H9 (cell line): ENCODE data around the gene GIT1. TPM values are rescaled to one million over a fixed set of nuclear protein-coding genes. Genes with fewer than 3 reads are reported as not detected.

Experiments
- DNase-seq: peaks from one replicate; pipeline ENCODE4 v3.0.0-alpha.2; 2017
- H2AFZ ChIP-seq: one replicate; pipeline ENCODE4 v1.6.1; 2013; ENCODE audit warnings: mild to moderate bottlenecking, low read length, control low read depth, moderate library complexity
- H2AK5ac ChIP-seq: 2 replicates; pipeline ENCODE4 v1.6.1; 2013; ENCODE audit warnings: low read length, control low read depth, mixed read lengths; ENCODE audit not compliant: insufficient read length
- H2BK120ac ChIP-seq: one replicate; pipeline ENCODE4 v1.6.1; 2013; ENCODE audit warnings: low read depth, mild to moderate bottlenecking, low read length, control low read depth, inconsistent platforms; ENCODE audit not compliant: poor library complexity, severe bottlenecking
- H2BK12ac ChIP-seq: 2 replicates; pipeline ENCODE4 v1.6.1; 2013; ENCODE audit warnings: low read length, control low read depth, mixed read lengths, low read depth; ENCODE audit not compliant: insufficient read length
- H2BK15ac ChIP-seq: 2 replicates; pipeline ENCODE4 v1.6.1; 2013; ENCODE audit warnings: low read depth, low read length, control low read depth
- H2BK20ac ChIP-seq: one replicate; pipeline ENCODE4 v1.6.1; 2013; ENCODE audit warnings: low read depth, mild to moderate bottlenecking, low read length, control low read depth, inconsistent platforms; ENCODE audit not compliant: poor library complexity, severe bottlenecking
- H2BK5ac ChIP-seq: 2 replicates; pipeline ENCODE4 v1.6.1; 2013; ENCODE audit warnings: low read length, control low read depth, mixed read lengths; ENCODE audit not compliant: insufficient read length
- H3K14ac ChIP-seq: 2 replicates; pipeline ENCODE4 v1.6.1; 2013; ENCODE audit warnings: low read length, control low read depth; ENCODE audit not compliant: insufficient read depth
- H3K18ac ChIP-seq: 2 replicates; pipeline ENCODE4 v1.6.1; 2013; ENCODE audit warnings: low read depth, mild to moderate bottlenecking, mixed read lengths, low read length, control low read depth; ENCODE audit not compliant: insufficient read length
- H3K23ac ChIP-seq: 2 replicates; pipeline ENCODE4 v1.6.1; 2013; ENCODE audit warnings: low read length, control low read depth, mixed read lengths, low read depth; ENCODE audit not compliant: insufficient read length
- H3K23me2 ChIP-seq: 2 replicates; pipeline ENCODE4 v1.6.1; 2013; ENCODE audit warnings: low read depth, mild to moderate bottlenecking, mixed read lengths, low read length, control low read depth; ENCODE audit not compliant: insufficient read length, poor library complexity, severe bottlenecking
- H3K27ac ChIP-seq: 2 replicates; pipeline ENCODE4 v1.5.1; 2013; ENCODE audit warnings: low read length, control low read depth, mixed read lengths, low read depth; ENCODE audit not compliant: insufficient read length
- H3K27me3 ChIP-seq: 2 replicates; pipeline ENCODE4 v1.6.1; 2013; ENCODE audit warnings: low read length, control low read depth, inconsistent platforms; ENCODE audit not compliant: insufficient read depth
- H3K4ac ChIP-seq: 2 replicates; pipeline ENCODE4 v1.6.1; 2013; ENCODE audit warnings: low read depth, mild to moderate bottlenecking, control low read depth, inconsistent platforms, low read length, moderate library complexity
- H3K4me1 ChIP-seq: 2 replicates; pipeline ENCODE4 v1.6.1; 2013; ENCODE audit warnings: low read length, control low read depth, inconsistent platforms; ENCODE audit not compliant: insufficient read depth
- H3K4me2 ChIP-seq: 2 replicates; pipeline ENCODE4 v1.6.1; 2013; ENCODE audit warnings: low read length, control low read depth, mixed read lengths; ENCODE audit not compliant: insufficient read length, insufficient read depth
- H3K56ac ChIP-seq: 2 replicates; pipeline ENCODE4 v1.6.1; 2013; ENCODE audit warnings: low read depth, mild to moderate bottlenecking, mixed read lengths, low read length, control low read depth; ENCODE audit not compliant: insufficient read length
- H3K79me1 ChIP-seq: 2 replicates; pipeline ENCODE4 v1.6.1; 2013; ENCODE audit warnings: low read depth, mild to moderate bottlenecking, moderate library complexity, low read length, control low read depth, inconsistent platforms; ENCODE audit not compliant: insufficient read depth, poor library complexity, severe bottlenecking
- H3K79me2 ChIP-seq: 2 replicates; pipeline ENCODE4 v1.6.1; 2013; ENCODE audit warnings: low read length, control low read depth, inconsistent platforms; ENCODE audit not compliant: insufficient read depth
- H3K9ac ChIP-seq: 2 replicates; pipeline ENCODE4 v1.6.1; 2013; ENCODE audit warnings: low read length, control low read depth, mixed read lengths; ENCODE audit not compliant: insufficient read length; ENCODE audit errors: extremely low read depth
- H3K9me3 ChIP-seq: one replicate; pipeline ENCODE4 v1.6.1; 2013; ENCODE audit warnings: low read depth, low read length, inconsistent platforms; ENCODE audit not compliant: control insufficient read depth
- H3T11ph ChIP-seq: one replicate; pipeline ENCODE4 v1.6.1; 2013; ENCODE audit warnings: mild to moderate bottlenecking, low read length, control low read depth, inconsistent platforms
- H4K20me1 ChIP-seq: one replicate; pipeline ENCODE4 v1.6.1; 2013; ENCODE audit not compliant: control insufficient read depth, insufficient read length, insufficient read depth
- H4K5ac ChIP-seq: 2 replicates; pipeline ENCODE4 v1.6.1; 2013; ENCODE audit warnings: low read depth, mild to moderate bottlenecking, mixed read lengths, low read length, control low read depth; ENCODE audit not compliant: insufficient read length
- H4K8ac ChIP-seq: replicated peaks from 2 replicates; pipeline ENCODE4 v1.6.1; 2013; ENCODE audit warnings: low read length, control low read depth, mixed read lengths, low read depth; ENCODE audit not compliant: insufficient read length
- H4K91ac ChIP-seq: 2 replicates; pipeline ENCODE4 v1.6.1; 2013; ENCODE audit warnings: low read depth, mild to moderate bottlenecking, moderate library complexity, mixed read lengths, low read length, control low read depth; ENCODE audit not compliant: insufficient read length
- H3K27ac Mint-ChIP-seq, 3 experiments: 2 replicates in 2 of 3; 3 replicates in 1 of 3; pipeline ENCODE4 v1.8.0; 2020 to 2021; ENCODE audit warnings: mixed read lengths in 3 of 3, mild to moderate bottlenecking in 1 of 3, moderate library complexity in 1 of 3
- H3K27me3 Mint-ChIP-seq: 2 replicates; pipeline ENCODE4 v1.8.0; 2021; ENCODE audit warnings: low read depth, mild to moderate bottlenecking, moderate library complexity, mixed read lengths
- H3K36me3 Mint-ChIP-seq, 3 experiments: 2 replicates in 2 of 3; 3 replicates in 1 of 3; pipeline ENCODE4 v1.8.0; 2020 to 2021; ENCODE audit warnings: low read depth in 3 of 3, mixed read lengths in 3 of 3; ENCODE audit not compliant: insufficient read depth in 1 of 3
- H3K4me1 Mint-ChIP-seq, 2 experiments: 2 replicates each; pipeline ENCODE4 v1.8.0; 2020; ENCODE audit warnings: mixed read lengths in 2 of 2
- H3K4me3 Mint-ChIP-seq, 2 experiments: 2 replicates in 1 of 2; 3 replicates in 1 of 2; pipeline ENCODE4 v1.8.0; 2020 to 2021; ENCODE audit warnings: mild to moderate bottlenecking in 2 of 2, mixed read lengths in 2 of 2, moderate library complexity in 1 of 2
- H3K9me3 Mint-ChIP-seq, 2 experiments: 2 replicates in 1 of 2; 3 replicates in 1 of 2; pipeline ENCODE4 v1.8.0; 2020; ENCODE audit warnings: mild to moderate bottlenecking in 2 of 2, mixed read lengths in 2 of 2, moderate library complexity in 1 of 2
- WGBS: extraction: QIAGEN DNeasy Blood & Tissue Kit; methylation state at CpG from one replicate; pipeline ENCODE4 v1.1.7; 2013; ENCODE audit warnings: missing lambda C conversion rate, low lambda C conversion rate, mixed read lengths; ENCODE audit not compliant: insufficient read length; ENCODE audit errors: extremely low coverage; 5-methylcytosine and 5-hydroxymethylcytosine counted together
- total RNA-seq: library from RNA; stranded (reverse); gene quantifications from 2 replicates; pipeline ENCODE4 v1.2.1, GENCODE V29; 2021
- TF ChIP-seq, protein P1 (sequence below): fragments of 200-600 bp; sonication (generic); conservative IDR thresholded peaks from 3 replicates; pipeline ENCODE4 v1.8.0; 2021; ENCODE audit warnings: antibody characterized with exemption, mild to moderate bottlenecking

Gene GIT1
- total RNA-seq, 1 experiment from 2014 or later, result 47.4 TPM

DNA sequence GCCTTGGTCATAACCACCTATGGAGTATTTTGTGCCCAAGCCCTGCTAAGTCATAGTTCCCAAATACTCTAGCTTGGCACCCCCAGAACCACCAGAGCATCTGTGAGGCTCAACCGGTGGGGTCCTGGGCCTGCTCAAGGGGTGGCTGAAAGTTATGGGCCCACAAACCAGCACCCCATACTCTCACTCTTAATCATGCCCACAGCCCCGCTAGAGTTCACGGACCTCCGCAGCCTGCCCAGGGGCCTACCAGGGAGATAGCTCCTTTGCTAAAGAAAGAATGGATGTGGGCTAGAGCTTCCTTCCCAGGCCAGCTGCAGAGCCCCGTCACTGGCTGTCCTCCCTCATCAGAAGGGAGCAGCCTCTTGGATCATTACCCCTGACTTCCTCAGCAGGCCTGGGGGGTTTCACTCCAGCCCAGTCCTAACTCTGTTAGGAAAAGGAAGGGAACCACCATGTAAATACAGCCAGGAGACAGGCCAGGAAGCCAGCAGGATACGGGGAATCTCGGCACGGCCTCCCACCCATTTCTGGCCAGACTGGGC is 1.4 kb downstream of the GIT1 start:
- Histone ChIP-seq H3K23me2 (peaks cover 34% of the 10 kb centered on the region), H3K27ac (no peak overlapping the region), H2BK15ac (no peak overlapping the region), H3K14ac (no peak overlapping the region), H3K27me3 (no peaks in the 10 kb centered on the region), H3K18ac (no peak overlapping the region), H3K23ac (no peak overlapping the region), H3K9ac (peak overlapping the region; percentile 0), H4K91ac (no peak overlapping the region), H3K4me1 (peaks cover 15% of the 10 kb centered on the region; the same call in 1 of the 2 replicates), H2BK5ac (no peak overlapping the region), H3K4ac (no peak overlapping the region), H4K5ac (no peak overlapping the region), H2AFZ (no peak overlapping the region), H4K20me1 (no peaks in the 10 kb centered on the region), H2BK20ac (no peak overlapping the region), H3K79me1 (peaks cover 4% of the 10 kb centered on the region), H2AK5ac (no peak overlapping the region), H2BK120ac (no peak overlapping the region), H3K4me2 (peak overlapping the region; percentile 76), H4K8ac (no peak overlapping the region), H3K9me3 (no peaks in the 10 kb centered on the region), H3K56ac (no peak overlapping the region), H2BK12ac (no peak overlapping the region), H3T11ph (no peak overlapping the region), H3K79me2 (peaks cover 23% of the 10 kb centered on the region; the same call in 1 of the 2 replicates)
- H3K27me3 Mint-ChIP-seq, result peaks cover 3% of the 10 kb centered on the region; the same call in 1 of the 2 replicates
- no CpG with 5 or more reads among the region's 8 CpGs for WGBS
- no peak for DNase-seq
- peaks cover 52 to 66% of the 10 kb centered on the region in 2 experiments for H3K4me1 Mint-ChIP-seq
- H3K9me3 Mint-ChIP-seq, result no peaks in the 10 kb centered on the region
- peak overlapping the region; percentile 78 to 87 for H3K4me3 Mint-ChIP-seq
- H3K36me3 Mint-ChIP-seq, result peaks cover 5 to 9% (median 7%) of the 10 kb centered on the region in 3 experiments; a peak in 6 of 7 replicates
- H3K27ac Mint-ChIP-seq, result no peak overlapping the region
- TF ChIP-seq, protein P1, sequence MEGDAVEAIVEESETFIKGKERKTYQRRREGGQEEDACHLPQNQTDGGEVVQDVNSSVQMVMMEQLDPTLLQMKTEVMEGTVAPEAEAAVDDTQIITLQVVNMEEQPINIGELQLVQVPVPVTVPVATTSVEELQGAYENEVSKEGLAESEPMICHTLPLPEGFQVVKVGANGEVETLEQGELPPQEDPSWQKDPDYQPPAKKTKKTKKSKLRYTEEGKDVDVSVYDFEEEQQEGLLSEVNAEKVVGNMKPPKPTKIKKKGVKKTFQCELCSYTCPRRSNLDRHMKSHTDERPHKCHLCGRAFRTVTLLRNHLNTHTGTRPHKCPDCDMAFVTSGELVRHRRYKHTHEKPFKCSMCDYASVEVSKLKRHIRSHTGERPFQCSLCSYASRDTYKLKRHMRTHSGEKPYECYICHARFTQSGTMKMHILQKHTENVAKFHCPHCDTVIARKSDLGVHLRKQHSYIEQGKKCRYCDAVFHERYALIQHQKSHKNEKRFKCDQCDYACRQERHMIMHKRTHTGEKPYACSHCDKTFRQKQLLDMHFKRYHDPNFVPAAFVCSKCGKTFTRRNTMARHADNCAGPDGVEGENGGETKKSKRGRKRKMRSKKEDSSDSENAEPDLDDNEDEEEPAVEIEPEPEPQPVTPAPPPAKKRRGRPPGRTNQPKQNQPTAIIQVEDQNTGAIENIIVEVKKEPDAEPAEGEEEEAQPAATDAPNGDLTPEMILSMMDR, result no peak
